Stimulated activated CD4-positive, alpha-beta T cell treated with anti-CD3 and anti-CD28 coated beads, Interleukin-12 subunit alpha, Interleukin-12 subunit beta, amount 100 ng/mL, for 48 hours (primary cell): ENCODE data around the gene AMOTL2.

Experiments
- DNase-seq, 3 donors: peaks; one replicate each; pipeline ENCODE4 v3.0.0-alpha.2; 2020; ENCODE audit warnings: low read depth in 2 of 3, low spot score in 1 of 3

The AMOTL2 gene

GRCh38 chr3:134353831-134354611 is 20.2 kb downstream of the AMOTL2 start:
- no peak for DNase-seq

- no peak for DNase-seq
These were observed 20.9 kb downstream of the AMOTL2 start for GRCh38 chr3:134353171-134353825.

GRCh38 chr3:134352031-134352671 is 22.1 kb downstream of the AMOTL2 start:
- DNase-seq, result no peak

GRCh38 chr3:134351427-134351826 is 22.8 kb downstream of the AMOTL2 start:
- no peak for DNase-seq

GRCh38 chr3:134350861-134351311 is 23.4 kb downstream of the AMOTL2 start:
- DNase-seq, result no peak

- no peak for DNase-seq
These were observed 24.0 kb downstream of the AMOTL2 start for GRCh38 chr3:134350266-134350665.

- no peak for DNase-seq
These were observed 25.7 kb downstream of the AMOTL2 start for GRCh38 chr3:134348524-134348923.

GRCh38 chr3:134347551-134347950 is 26.7 kb downstream of the AMOTL2 start:
- no peak for DNase-seq

- DNase-seq, result no peak
These were observed 27.5 kb downstream of the AMOTL2 start for GRCh38 chr3:134346744-134347143.

GRCh38 chr3:134345202-134345601 is 29.0 kb downstream of the AMOTL2 start:
- DNase-seq, result no peak

GRCh38 chr3:134344560-134344959 is 29.7 kb downstream of the AMOTL2 start:
- DNase-seq, result no peak

- DNase-seq, result no peak
These were observed 32.0 kb downstream of the AMOTL2 start for GRCh38 chr3:134342259-134342658.

- no peak for DNase-seq
These were observed 32.9 kb downstream of the AMOTL2 start for GRCh38 chr3:134341389-134341788.

- DNase-seq, result no peak
These were observed 33.3 kb downstream of the AMOTL2 start for GRCh38 chr3:134340982-134341365.

- DNase-seq, result no peak
These were observed 33.8 kb downstream of the AMOTL2 start for GRCh38 chr3:134340362-134340981.

GRCh38 chr3:134339913-134340312 is 34.3 kb downstream of the AMOTL2 start:
- no peak for DNase-seq

GRCh38 chr3:134339331-134339730 is 34.9 kb downstream of the AMOTL2 start:
- no peak for DNase-seq

GRCh38 chr3:134338516-134339261 is 35.6 kb downstream of the AMOTL2 start:
- no peak for DNase-seq

- no peak for DNase-seq
These were observed 36.1 kb downstream of the AMOTL2 start for GRCh38 chr3:134338201-134338512.

GRCh38 chr3:134337511-134338200 is 36.6 kb downstream of the AMOTL2 start:
- DNase-seq, result no peak

GRCh38 chr3:134337071-134337482 is 37.2 kb downstream of the AMOTL2 start:
- DNase-seq, result no peak
